Endothelial cell of umbilical vein (primary cell): ENCODE results near the gene ALS2. TPM values are rescaled to one million over a fixed set of nuclear protein-coding genes. Genes with fewer than 3 reads are reported as not detected.

Experiments used
- BruUV-seq: library from RNA; stranded (reverse); fragments of 400-500 nt; replicated peaks from 2 replicates; lab custom pipeline; 2021; lab: Mats Ljungman, UMichigan
- CTCF ChIA-PET: fragments of 300-600, 350-600 bp; sonication (Branson Sonifier 250); formaldehyde crosslinking; loops from one replicate; lab custom pipeline; 2021; ENCODE audit warnings: antibody characterized with exemption, inconsistent platforms; lab: Charles Lee
- POLR2A ChIA-PET: fragments of 300-600, 350-600 bp; sonication (Branson Sonifier 250); formaldehyde crosslinking; loops from one replicate; lab custom pipeline; 2021; ENCODE audit warnings: antibody characterized with exemption, inconsistent platforms; lab: Charles Lee
- DNase-seq: peaks from one replicate; pipeline ENCODE4 v3.0.0-alpha.2; 2011; ENCODE audit warnings: low read depth, low spot score
- FAIRE-seq: peaks from 2 replicates; lab custom pipeline; 2011; peaks lifted over from hg19 to GRCh38; lab: Jason Lieb, UNC
- H2AFZ ChIP-seq: 2 replicates; pipeline ENCODE4 v1.6.0; 2012; ENCODE audit warnings: low read depth, low read length, control low read depth, inconsistent platforms
- H3K27ac ChIP-seq: 2 replicates; pipeline ENCODE4 v1.5.1; 2011; ENCODE audit warnings: low read depth, mild to moderate bottlenecking, control low read depth, low read length, moderate library complexity; ENCODE audit not compliant: insufficient read depth
- H3K27me3 ChIP-seq, 2 experiments: 2 replicates each; pipeline versions ENCODE4 v1.6.0 to v1.6.1; 2011; ENCODE audit warnings: low read length in 2 of 2, mixed read lengths in 1 of 2; ENCODE audit not compliant: control insufficient read depth in 2 of 2, insufficient read depth in 2 of 2
- H3K36me3 ChIP-seq, 2 experiments: 2 replicates in 1 of 2; 3 replicates in 1 of 2; pipeline ENCODE4 v1.5.1; 2011; ENCODE audit warnings: low read length in 2 of 2, mild to moderate bottlenecking in 1 of 2, moderate library complexity in 1 of 2; ENCODE audit not compliant: control insufficient read depth in 2 of 2, insufficient read depth in 2 of 2; ENCODE audit errors: extremely low read depth in 1 of 2
- H3K4me1 ChIP-seq: 3 replicates; pipeline ENCODE4 v1.5.1; 2011; ENCODE audit warnings: mild to moderate bottlenecking, low read length; ENCODE audit not compliant: control insufficient read depth, insufficient read depth; ENCODE audit errors: extremely low read depth
- H3K4me2 ChIP-seq: 2 replicates; pipeline ENCODE4 v1.6.1; 2011; ENCODE audit warnings: low read length, control low read depth, mixed read lengths; ENCODE audit not compliant: insufficient read depth
- H3K4me3 ChIP-seq, 3 experiments: fragments of 200-600 bp in 1 of 3; sonication (generic), shearing (Covaris generic) in 1 of 3; replicated peaks in 1 of 3; 2 replicates each; pipeline ENCODE4 v1.5.1; 2011 to 2016; ENCODE audit warnings: control low read depth in 3 of 3, low read length in 3 of 3, mild to moderate bottlenecking in 2 of 3, inconsistent platforms in 1 of 3, low read depth in 1 of 3, moderate library complexity in 1 of 3; ENCODE audit not compliant: insufficient read depth in 1 of 3
- H3K79me2 ChIP-seq: 2 replicates; pipeline ENCODE4 v1.6.0; 2012; ENCODE audit warnings: low read length, inconsistent platforms; ENCODE audit not compliant: control insufficient read depth, insufficient read depth
- H3K9ac ChIP-seq: replicated peaks from 2 replicates; pipeline ENCODE3; 2011; ENCODE audit warnings: low read length, control low read depth; ENCODE audit not compliant: insufficient read depth; ENCODE audit errors: extremely low read depth
- H3K9me1 ChIP-seq: replicated peaks from 3 replicates; pipeline ENCODE4 v1.6.0; 2011; ENCODE audit warnings: mild to moderate bottlenecking, low read length; ENCODE audit not compliant: control insufficient read depth, insufficient read depth; ENCODE audit errors: extremely low read depth
- H3K9me3 ChIP-seq: replicated peaks from 2 replicates; pipeline ENCODE4 v1.5.1; 2012; ENCODE audit warnings: low read length, inconsistent platforms; ENCODE audit not compliant: control insufficient read depth, insufficient read depth
- H4K20me1 ChIP-seq: replicated peaks from 2 replicates; pipeline ENCODE3; 2011; ENCODE audit warnings: mild to moderate bottlenecking, low read length; ENCODE audit not compliant: control insufficient read depth, insufficient read depth; ENCODE audit errors: extremely low read depth
- CTCF ChIP-seq, 2 donors: IDR thresholded peaks; 1 replicate in 1 of 2; 2 replicates in 1 of 2; pipeline ENCODE4 v1.5.1; 2011; ENCODE audit warnings: low read length in 2 of 2, mild to moderate bottlenecking in 2 of 2, moderate library complexity in 2 of 2, control low read depth in 1 of 2, inconsistent platforms in 1 of 2, low read depth in 1 of 2; ENCODE audit not compliant: insufficient read depth in 1 of 2; ENCODE audit errors: extremely low read depth in 1 of 2
- EZH2 ChIP-seq: IDR thresholded peaks from 2 replicates; pipeline ENCODE4 v1.6.1; 2012; ENCODE audit warnings: borderline replicate concordance, low read depth, mild to moderate bottlenecking, moderate library complexity, low read length, inconsistent platforms; ENCODE audit not compliant: severe bottlenecking
- FOS ChIP-seq: IDR thresholded peaks from 2 replicates; pipeline ENCODE4 v1.6.1; 2011; ENCODE audit warnings: mild to moderate bottlenecking, low read length, moderate library complexity, borderline replicate concordance; ENCODE audit not compliant: insufficient read depth
- GATA2 ChIP-seq: IDR thresholded peaks from 2 replicates; pipeline ENCODE4 v1.7.0; 2011; ENCODE audit warnings: low read depth, mild to moderate bottlenecking, moderate library complexity, mixed read lengths, low read length; ENCODE audit not compliant: insufficient read length, insufficient read depth
- JUN ChIP-seq: IDR thresholded peaks from 2 replicates; pipeline ENCODE4 v1.6.1; 2011; ENCODE audit warnings: borderline replicate concordance, low read depth; ENCODE audit not compliant: insufficient read length, insufficient read depth
- MAX ChIP-seq: IDR thresholded peaks from 2 replicates; pipeline ENCODE4 v1.6.1; 2011; ENCODE audit not compliant: insufficient read depth, insufficient read length
- MYC ChIP-seq: IDR thresholded peaks from one replicate; pipeline ENCODE4 v1.6.1; 2011; ENCODE audit warnings: mild to moderate bottlenecking, low read depth, low read length
- POLR2A ChIP-seq: IDR thresholded peaks from 2 replicates; pipeline ENCODE4 v1.6.1; 2012; ENCODE audit warnings: low read depth, mild to moderate bottlenecking, control low read depth, low read length
- POLR2AphosphoS5 ChIP-seq: IDR thresholded peaks from 2 replicates; pipeline ENCODE4 v1.6.1; 2012; ENCODE audit warnings: low read depth, mild to moderate bottlenecking, control low read depth, low read length, moderate library complexity; ENCODE audit not compliant: insufficient read depth
- dilution Hi-C: fragments of 300-500 bp; cut with MboI; formaldehyde crosslinking; loops from one replicate; pipeline ENCODE4 v1.15.0; 2019; ENCODE audit warnings: low sequenced_read_pairs; ENCODE audit not compliant: extremely low pct_ligation_motif_present
- intact Hi-C: fragments of 100-400 bp; cut with micrococcal nuclease; formaldehyde crosslinking; loops from one replicate; pipeline ENCODE4 v1.10.0; 2022
- polyA plus RNA-seq, 4 experiments: library from polyadenylated mRNA; depleted of rRNA in 3 of 4; stranded (reverse) in 3 of 4; unstranded in 1 of 4; fragments of >200 nt; gene quantifications; 2 replicates each; pipeline versions ENCODE4 v1.2.1 to v1.2.3, GENCODE V29; 2011 to 2012; ENCODE audit warnings: missing spikeins in 1 of 4
- total RNA-seq: library from RNA; stranded (reverse); gene quantifications from 2 replicates; pipeline ENCODE4 v1.2.3, GENCODE V29; 2021

The ALS2 gene
- total and polyA plus RNA-seq, 2 donors (not counting 3 experiments of a cell fraction or from before 2014, with no cell fraction given), result 13.1 to 36.1 TPM

GRCh38 chr2:201821080-201821479 is 40.3 kb upstream of the ALS2 start:
- dilution Hi-C loops, result no loop called here

More at GRCh38 chr2:201821080-201821479, 40.3 kb upstream of the ALS2 start:
- no peak overlapping the region for H3K4me3 ChIP-seq
- no peaks in the 10 kb centered on the region for H3K9me3 ChIP-seq
- H3K4me1 ChIP-seq, result no peaks in the 10 kb centered on the region
- no peaks in the 10 kb centered on the region for H3K9me1 ChIP-seq
- FAIRE-seq (no peak), DNase-seq (no peak)
- H3K4me2 ChIP-seq, result no peak overlapping the region
- H3K36me3 ChIP-seq, result no peaks in the 10 kb centered on the region
- intact Hi-C loops, result no loop called here
- H4K20me1 ChIP-seq, result no peaks in the 10 kb centered on the region
- BruUV-seq, result no TSS peak
- peaks cover 10 to 14% of the 10 kb centered on the region in 2 experiments for H3K27me3 ChIP-seq
- TF ChIP-seq GATA2 (no peak), CTCF (IDR thresholded peaks at IDR 0.05; ENCODE audit: extremely low read depth in 1 of 2, insufficient read depth in 1 of 2, low read depth in 1 of 2, low read length in 2 of 2) (no peak), MAX (no peak), POLR2A (no peak), FOS (no peak), POLR2AphosphoS5 (no peak), JUN (no peak), MYC (no peak), EZH2 (no peak)
- H2AFZ ChIP-seq, result no peak overlapping the region
- no peak overlapping the region for H3K9ac ChIP-seq
- H3K27ac ChIP-seq, result no peak overlapping the region
- ChIA-PET CTCF (interaction anchor here (1.5 kb wide), 1 partner anchor 19 kb away, joined by 3 read pairs; no protein-coding TSS in a partner anchor), POLR2A (no interaction called here)
- H3K79me2 ChIP-seq, result no peaks in the 10 kb centered on the region
